GM13977 (cell line): Measurements from ENCODE around the gene MLN.

Experiments
- DNase-seq: peaks from one replicate; pipeline ENCODE4 v3.0.0; 2012; ENCODE audit warnings: low spot score
- in situ Hi-C: fragments of 300-500 bp; cut with MboI; formaldehyde crosslinking; loops from one replicate; pipeline ENCODE4 v1.12.0; 2022; ENCODE audit warnings: low sequenced_read_pairs, low pct_unique_long_range_greater_than_20kb, mixed read lengths, inconsistent platforms; ENCODE audit not compliant: unreplicated experiment
- TF ChIP-seq, protein P1 (sequence below): IDR thresholded peaks from 2 replicates; pipeline ENCODE4 v1.5.1; 2012; ENCODE audit warnings: mild to moderate bottlenecking, control low read depth; ENCODE audit not compliant: insufficient read depth; ENCODE audit errors: extremely low read depth, missing control alignments

The MLN gene

DNA sequence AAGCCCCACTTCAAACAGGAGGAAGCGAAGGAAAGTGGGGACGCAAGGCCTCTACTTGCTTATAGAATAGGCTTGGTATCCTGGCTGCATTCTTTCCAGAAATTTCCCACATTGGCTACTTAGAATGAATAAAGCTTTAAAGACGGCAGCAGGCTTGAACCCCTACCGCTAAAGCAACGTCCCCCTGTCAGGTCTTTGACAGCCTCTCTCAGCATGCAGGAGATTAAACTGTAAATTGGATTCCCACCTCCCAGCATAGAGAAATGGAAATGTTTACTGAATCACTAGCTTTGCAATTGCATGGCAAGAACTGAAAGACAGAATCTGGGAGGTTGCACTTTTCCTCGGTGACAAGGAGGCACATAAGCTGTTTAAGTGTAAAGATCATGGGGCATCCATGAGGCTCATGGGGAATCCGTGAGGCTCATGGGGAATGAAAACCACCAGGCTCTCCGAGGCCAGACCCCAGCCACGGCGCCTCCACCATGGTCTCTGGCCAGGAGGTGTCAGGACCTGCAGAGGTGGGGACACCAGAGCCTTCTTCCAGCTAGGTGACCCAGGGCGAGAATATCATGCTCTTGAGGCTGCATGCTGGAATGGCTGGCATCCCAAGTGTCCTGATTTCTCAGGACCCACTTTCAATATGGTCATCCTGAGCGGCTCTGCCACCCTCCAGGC lies 25.2 kb downstream of the MLN start:
- in situ Hi-C loops = loop anchor here (25.0 kb wide), 1 partner anchor 259 kb away; no protein-coding TSS in a partner anchor
- TF ChIP-seq, protein P1, sequence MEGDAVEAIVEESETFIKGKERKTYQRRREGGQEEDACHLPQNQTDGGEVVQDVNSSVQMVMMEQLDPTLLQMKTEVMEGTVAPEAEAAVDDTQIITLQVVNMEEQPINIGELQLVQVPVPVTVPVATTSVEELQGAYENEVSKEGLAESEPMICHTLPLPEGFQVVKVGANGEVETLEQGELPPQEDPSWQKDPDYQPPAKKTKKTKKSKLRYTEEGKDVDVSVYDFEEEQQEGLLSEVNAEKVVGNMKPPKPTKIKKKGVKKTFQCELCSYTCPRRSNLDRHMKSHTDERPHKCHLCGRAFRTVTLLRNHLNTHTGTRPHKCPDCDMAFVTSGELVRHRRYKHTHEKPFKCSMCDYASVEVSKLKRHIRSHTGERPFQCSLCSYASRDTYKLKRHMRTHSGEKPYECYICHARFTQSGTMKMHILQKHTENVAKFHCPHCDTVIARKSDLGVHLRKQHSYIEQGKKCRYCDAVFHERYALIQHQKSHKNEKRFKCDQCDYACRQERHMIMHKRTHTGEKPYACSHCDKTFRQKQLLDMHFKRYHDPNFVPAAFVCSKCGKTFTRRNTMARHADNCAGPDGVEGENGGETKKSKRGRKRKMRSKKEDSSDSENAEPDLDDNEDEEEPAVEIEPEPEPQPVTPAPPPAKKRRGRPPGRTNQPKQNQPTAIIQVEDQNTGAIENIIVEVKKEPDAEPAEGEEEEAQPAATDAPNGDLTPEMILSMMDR = no peak
- DNase-seq = no peak

DNA sequence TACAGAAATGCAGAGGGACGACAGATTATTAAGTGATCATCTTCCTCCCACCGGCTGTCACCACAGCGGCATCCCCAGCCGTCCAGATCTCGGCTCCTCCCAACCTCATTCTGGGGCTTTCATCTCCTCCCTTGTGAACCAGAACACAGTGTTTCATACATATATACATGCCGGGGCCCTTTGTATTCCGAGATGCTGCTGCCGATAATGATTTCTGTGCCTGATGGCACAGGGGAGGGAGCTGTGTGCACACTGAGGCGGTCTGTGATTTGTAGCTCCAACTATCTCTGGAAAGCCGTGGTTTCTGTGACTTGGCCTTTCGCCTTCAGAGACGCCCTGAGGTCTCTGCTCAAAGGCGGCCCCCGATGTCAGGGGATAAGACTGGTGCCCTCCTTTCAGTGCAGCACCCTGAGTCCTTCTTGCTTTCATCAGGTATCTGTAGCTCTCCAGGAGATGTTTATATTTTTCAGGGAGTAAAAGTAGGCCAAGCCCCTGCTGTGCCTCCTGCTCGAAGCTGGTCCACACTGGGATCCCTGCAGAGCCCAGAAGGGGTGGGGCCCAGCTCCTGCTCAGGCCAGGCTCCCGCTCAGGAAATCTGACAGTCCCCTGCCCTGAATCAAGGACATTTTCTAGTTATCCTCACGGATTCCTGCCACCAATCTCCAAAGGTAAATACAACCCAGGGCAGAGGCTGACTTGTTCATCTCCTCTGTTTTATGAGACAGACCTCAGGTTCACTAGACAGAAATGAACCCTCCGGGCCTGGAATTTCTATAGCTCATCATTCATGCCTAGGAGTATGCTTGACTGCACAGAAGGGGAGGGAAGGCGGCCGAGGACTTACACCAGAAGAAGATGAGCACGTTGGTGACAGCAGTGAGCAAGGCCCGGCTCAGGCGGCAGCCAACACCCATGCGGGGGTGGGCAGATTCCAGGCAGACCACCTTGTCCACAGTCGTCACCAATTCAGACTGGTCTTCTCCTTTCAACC lies 26.1 kb downstream of the MLN start:
- TF ChIP-seq, protein P1 = no peak
- no peak for DNase-seq
- in situ Hi-C loops = loop anchor here (25.0 kb wide), 1 partner anchor 260 kb away; no protein-coding TSS in a partner anchor

- TF ChIP-seq, protein P1 = no peak
- DNase-seq = no peak
- in situ Hi-C loops = loop anchor here (25.0 kb wide), 1 partner anchor 261 kb away; no protein-coding TSS in a partner anchor
Observed at GRCh38 chr6:33776764-33777163, 27.0 kb downstream of the MLN start.

DNA sequence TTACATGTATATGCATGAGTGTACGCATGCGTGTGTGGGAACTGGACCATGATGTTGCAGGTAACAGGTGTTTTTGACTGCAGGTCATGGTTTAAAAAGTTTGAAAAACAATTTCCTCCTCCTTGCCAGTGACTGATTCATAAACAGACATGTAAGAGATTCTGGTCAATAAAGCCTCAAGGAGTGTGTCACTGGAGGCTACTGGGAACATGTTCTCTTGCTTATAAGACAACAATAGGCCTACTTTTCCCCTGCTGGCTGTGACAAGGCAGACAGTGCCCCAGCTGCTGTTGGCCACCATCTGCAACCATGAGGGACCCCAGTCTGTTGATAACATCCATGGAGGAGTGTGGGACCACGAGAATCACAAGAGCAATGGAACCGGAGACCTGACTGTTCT lies 27.6 kb downstream of the MLN start:
- in situ Hi-C loops = loop anchor here (25.0 kb wide), 1 partner anchor 261 kb away; no protein-coding TSS in a partner anchor
- TF ChIP-seq, protein P1 = no peak
- no peak for DNase-seq

DNA sequence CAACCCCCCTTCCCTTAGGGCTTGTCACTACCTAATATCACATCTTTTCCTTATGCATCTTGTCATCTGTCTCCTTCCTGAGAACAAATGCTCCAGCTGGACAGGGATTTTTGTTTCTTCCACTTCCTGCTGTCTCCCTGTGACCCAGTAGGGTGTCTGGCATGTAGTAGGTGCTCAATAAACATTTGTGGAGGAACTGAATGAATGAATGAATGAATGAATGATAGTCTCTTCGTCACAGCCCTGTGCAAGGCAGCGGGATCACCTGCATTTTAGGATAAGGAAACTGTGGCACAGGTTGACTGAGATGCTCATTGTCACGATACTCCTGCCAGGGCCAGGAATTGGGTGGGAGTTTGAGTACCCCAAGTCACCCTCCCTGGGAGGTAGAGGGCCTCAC lies 29.0 kb downstream of the MLN start:
- no peak for DNase-seq
- TF ChIP-seq, protein P1 = no peak
- in situ Hi-C loops = loop anchor here (25.0 kb wide), 1 partner anchor 263 kb away; no protein-coding TSS in a partner anchor

DNA sequence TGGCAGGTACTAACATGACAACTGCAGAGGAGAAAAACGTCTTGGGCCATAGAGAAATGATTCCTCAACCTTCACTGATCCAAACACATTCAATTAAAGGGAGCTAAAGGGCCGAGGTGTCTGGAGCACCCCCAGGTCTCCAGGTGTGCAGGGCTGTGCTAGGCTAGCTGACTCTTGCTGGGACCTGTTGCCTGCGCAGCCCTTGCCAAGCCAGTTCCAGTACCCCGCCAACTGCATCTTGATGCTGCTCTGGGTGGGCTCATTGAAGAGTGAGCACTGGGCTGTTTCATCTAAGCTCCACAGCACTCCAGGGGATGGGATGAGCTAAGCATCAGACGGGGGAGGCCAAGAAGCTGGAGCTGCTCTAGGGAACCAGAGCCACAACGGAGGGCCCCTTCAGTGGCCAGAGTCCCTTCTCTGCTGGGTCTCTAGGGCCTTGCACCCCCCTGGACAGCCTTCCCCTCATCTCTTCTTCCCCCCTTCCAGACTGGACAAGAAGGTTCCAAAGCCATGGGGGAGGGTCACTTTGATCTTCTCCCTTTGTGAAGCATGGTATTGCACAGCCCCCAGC lies 30.8 kb downstream of the MLN start:
- in situ Hi-C loops = no loop called here
- no peak for DNase-seq
- TF ChIP-seq, protein P1 = no peak
